NCI-H1048 (cell line): ENCODE measurements around the gene CAD.
A peak's percentile ranks its signal among the peaks of the same experiment; 100 is the strongest.

ENCODE experiments used
- DNase-seq: peaks from one replicate; lab custom pipeline; 2025; lab: John Stamatoyannopoulos, UW

The CAD gene

DNA sequence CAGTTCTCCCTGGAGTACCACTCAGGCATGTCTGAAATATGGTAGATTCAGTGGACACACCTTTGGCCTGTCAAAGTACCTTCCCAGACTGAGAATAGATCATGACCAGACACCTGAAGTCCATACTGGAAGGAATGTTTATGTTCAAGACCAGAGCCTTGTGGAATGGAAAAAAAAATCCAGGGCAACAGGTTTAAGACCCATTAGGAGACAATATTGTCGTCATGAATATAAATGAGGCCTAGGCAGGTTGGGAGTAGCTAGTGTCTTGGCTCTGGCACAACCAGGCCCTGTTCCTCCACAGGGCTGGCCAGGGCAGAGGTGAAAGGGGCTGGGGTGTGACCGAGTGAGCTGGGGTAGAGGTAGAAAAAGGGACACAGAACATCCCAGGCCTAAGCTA, 18.5 kb upstream of the CAD start:
- no peak for DNase-seq

- no peak for DNase-seq
Observed at GRCh38 chr2:27199241-27199640, 17.9 kb upstream of the CAD start.

GRCh38 chr2:27201675-27202074, 15.5 kb upstream of the CAD start:
- no peak for DNase-seq

DNA sequence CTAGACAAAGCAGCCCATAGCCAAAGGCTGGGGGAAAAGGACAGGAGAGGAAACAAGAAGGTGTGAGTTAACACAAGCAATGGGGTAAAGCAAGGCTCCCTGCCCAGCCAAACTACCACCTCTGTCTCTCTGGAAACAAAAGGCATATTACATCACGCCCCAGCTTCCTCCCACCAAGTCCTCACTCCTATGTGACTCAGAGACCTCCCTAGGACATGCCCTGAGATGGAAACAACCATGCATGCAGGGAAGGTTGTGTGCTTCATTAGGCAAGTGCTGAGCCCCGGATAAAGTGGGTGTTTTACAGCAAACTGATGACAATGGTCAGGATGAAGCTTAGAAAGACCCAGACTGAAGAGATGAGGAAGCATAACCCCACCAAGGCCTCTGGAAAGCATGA, 14.3 kb upstream of the CAD start:
- DNase-seq: no peak

- no peak for DNase-seq
Observed at GRCh38 chr2:27203741-27204140, 13.4 kb upstream of the CAD start.

DNA sequence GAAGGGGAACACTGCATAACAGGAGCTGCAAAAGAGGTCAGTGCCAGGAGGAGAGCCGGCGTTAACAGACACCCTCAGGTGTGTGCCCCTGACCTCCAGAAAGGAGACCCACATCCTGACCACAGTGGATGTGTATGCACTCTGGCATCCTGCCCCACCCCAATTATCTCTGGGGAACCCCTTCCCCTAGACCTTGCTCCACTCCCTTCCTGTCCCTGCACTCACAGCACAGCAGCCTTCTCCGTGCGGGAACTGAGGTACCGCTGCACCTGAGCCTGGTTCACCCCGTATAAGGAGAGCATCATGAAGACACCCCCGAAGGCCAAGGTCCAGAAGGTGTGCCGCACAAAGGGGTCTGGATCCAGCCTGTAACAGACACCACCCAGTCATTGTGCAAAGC, 12.6 kb upstream of the CAD start:
- no peak for DNase-seq

DNA sequence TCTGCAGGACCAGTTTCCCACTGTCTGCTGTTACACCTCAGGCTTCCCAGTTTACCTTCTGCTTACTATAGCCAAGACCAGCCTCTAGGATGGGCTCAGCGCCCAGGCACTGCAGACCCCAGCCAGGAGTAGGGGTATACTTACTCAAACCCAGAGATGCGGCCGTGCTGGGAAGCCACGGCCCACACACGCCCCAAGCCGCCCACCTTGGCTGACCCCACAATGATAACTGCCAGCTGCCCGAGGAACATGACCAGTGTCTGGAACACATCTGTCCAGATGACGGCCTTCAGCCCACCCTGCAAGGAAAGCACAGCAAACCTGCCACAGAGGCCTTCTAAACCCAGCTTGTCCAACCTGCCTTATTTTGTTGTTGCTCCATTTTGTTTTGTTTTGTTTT, 12.0 kb upstream of the CAD start:
- DNase-seq: no peak

- no peak for DNase-seq
Observed at GRCh38 chr2:27206346-27206745, 10.8 kb upstream of the CAD start.

DNA sequence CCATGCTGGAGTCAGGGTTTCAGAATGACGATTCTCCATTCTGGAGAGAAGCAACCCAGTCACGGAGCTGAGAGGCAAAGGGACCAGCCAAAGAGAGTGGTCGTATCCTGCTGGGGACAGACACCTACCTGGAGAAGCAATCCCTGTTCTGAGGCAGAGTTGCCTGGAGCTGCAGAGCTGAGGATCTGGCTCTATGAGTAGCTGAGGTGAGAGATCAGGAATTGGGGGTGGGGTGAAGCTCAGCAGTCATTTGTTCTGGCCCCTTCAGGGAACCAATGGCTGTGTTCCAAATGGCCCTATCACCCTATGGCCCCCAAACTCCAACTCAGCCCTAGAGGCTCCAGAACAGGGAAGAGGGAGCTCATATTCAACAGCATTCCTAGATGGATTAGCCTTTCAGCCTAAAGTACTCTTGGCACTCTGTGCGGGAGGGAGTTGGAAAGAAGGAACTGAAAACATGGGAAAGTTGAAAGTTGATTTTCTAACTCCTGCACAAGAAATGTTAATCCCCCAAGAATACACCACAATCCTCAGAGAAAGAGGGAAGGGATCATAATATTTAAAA, 8.6 kb upstream of the CAD start:
- no peak for DNase-seq

DNA sequence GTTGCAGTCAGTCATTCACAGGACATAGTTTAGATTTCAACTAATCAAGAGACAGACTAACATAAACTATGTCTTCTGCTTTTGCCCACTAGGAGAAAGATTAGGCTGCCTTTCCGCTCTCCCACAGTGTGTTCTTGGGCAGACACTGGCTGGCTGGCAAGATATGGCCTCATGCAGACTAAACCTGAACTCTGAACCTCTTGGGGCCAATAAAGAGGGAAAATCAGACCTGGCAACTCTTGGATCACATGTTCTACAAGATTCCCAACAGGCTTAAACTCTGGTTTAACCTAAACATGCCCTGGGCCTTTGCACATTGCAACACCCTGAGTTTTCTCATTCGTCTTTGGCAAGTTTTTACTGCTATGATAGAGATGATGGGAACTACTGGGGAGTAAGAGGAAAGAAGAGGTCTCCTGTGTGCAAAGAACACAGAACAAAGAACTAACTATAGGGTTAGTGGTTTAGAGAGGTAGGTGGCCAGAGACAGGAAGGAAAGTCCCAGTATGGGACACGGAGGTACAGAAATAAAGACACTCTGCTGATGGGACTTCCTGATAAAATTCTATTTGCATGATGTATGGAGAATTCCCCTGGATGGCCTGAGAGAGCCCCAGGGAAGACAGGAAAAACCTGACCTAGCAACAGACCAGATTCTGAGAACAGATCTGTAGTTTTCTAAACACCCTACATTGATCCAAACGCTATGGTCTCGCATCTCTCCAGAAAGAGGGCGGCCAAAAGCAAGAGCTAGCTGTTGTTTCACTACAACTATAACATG, 7.4 kb upstream of the CAD start:
- no peak for DNase-seq

DNA sequence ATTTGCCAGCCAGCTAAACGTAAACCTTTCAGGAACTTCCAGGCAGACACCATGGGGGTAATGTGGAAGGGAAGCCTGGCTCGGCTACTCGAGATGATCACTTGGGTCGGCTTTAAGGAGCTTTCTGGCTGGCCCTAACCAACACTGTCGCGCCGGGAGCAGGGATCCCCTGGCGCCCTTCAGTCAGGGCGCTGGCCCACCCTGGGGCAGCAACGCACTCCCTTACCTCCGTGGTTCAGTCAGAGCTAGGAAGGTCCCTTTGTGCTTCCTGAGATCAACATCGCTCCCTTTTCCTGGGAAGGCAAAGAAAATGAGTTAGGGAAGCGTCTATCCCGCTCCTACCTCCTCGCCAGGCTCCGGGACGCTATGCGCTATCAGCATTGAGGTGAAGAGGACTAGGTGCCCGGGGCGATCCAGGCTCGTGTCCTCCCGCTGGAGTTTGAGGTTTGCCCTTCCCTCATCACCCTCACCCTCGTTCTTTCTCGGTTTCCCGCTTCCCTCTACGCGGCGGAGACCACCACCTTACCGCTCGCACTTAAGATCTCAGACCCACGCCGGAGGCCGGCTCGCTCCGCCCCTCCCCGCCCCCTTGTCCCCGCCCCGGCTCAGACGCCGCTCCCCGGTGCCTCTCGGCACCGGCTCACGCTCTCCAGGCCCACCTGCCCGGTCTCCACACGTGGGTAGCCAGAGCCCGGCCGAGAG, 5.8 kb upstream of the CAD start:
- no peak for DNase-seq

DNA sequence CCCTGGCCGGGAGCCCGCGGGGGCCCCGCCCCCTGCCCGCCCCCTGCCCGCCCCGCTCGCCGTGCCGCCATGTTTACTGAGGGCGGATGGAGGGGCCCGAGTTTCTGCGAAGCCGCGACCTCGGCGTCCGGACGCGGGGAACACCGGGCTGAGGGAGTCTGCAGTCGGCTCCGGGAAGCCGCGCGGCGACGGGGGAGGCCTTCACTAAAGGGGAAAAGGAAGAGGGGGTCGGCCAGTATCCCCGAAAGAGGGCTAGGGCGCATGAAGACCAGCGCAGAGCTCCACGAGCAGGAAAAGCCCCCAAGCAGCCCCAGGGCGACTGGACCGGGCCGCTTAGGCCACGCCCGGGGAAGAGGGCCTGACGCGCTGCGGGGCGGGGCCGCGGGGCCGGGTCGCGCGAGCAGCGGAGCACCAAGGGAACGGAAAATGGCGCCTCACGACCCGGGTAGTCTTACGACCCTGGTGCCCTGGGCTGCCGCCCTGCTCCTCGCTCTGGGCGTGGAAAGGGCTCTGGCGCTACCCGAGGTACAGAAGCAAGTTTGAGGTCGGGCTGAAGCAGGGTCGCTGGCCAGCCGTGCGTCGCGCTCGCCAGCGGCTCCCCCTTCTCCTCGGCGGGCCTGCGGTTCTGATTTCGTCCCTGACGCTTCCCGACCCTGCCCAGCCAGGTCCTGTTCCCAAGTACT, 5.1 kb upstream of the CAD start, which contains the start of the genes ATRAID and SLC5A6:
TSS of gene ATRAID (plus strand) at position 99 of the 683 bp plus-strand sequence. CDS start at position 427, 328 bp downstream.
TSS of gene SLC5A6 (minus strand) at position 326 of the 683 bp plus-strand sequence. CDS start 4,618 bp downstream, outside the sequence.
- peak; percentile 76 for DNase-seq

DNA sequence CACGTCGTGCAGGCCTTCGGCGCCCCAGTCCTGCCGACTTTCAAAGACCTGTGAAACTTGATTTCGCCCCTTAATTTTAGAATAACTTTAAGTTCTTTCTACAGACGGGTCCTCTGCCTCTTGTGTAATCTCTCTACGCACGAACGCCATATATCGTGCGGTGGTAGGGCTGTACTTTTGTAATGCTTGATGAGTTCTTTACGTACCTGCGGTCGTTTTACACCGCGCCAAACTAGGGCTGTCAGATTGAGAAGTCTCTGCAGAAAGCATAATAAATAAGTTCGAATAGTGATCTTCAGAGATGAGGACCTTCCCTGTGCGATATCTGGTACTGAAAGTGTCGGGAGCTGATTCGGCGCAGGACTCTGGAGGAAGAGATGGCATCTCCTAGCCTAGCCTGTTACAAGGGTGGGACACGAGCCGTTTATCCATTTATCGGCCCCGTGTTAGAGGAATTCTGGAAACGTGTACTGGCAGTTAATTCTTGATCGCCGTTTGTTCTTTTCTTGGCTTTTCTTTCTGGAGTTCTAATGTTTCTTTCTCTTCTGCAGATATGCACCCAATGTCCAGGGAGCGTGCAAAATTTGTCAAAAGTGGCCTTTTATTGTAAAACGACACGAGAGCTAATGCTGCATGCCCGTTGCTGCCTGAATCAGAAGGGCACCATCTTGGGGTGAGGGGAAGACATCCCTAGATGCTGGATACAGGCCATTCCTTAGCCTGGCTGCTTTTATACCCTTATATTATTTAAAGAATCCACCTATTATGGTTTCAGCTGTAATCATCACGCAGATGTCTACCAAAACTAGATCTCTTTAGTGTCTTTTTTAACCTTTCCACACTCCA, 4.3 kb upstream of the CAD start:
- no peak for DNase-seq

DNA sequence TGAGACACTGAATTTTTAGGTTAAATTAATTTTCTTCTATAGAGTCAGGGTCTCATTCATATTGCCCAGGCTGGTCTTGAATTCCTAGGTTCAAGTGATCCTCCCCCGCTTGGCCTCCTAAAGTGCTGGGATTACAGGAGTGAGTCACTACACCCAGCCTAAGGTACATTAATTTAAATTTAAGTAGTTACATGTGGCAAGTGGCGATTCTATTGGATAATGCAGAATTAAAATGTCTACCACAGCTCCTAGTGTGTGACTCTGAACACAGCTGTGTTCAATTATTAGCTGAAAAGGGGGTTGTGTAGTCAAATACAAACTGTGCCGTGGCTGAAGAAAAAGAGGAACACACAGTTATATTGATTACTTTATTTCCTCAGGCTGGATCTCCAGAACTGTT, 2.2 kb upstream of the CAD start:
- no peak for DNase-seq

GRCh38 chr2:27216416-27217137, 592 bp upstream of the CAD start:
- no peak for DNase-seq

GRCh38 chr2:27218614-27219013, 1.4 kb downstream of the CAD start:
- no peak for DNase-seq

GRCh38 chr2:27219091-27219490, 1.9 kb downstream of the CAD start:
- DNase-seq: no peak

DNA sequence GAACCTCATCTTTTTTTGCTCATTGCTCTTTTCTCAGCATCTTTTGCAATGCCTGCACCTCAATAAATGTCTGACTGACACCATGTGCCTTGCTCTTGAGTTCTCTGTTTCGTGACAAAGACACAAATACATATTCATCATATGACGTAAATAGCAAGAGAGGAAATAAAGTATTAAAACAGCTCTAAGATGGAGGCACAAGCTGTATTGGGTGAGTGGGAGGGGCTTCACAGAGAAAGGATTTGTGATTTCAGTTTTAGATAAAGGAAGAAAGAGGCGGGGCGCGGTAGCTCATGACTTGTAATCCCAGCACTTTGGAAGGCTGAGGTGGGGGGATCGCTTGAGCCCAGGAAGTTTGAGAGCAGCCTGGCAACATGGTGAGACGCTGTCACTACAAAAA, 2.9 kb downstream of the CAD start:
- DNase-seq: no peak

- DNase-seq: no peak
Observed at GRCh38 chr2:27221166-27221565, 4.0 kb downstream of the CAD start.

- no peak for DNase-seq
Observed at GRCh38 chr2:27222407-27222806, 5.2 kb downstream of the CAD start.

DNA sequence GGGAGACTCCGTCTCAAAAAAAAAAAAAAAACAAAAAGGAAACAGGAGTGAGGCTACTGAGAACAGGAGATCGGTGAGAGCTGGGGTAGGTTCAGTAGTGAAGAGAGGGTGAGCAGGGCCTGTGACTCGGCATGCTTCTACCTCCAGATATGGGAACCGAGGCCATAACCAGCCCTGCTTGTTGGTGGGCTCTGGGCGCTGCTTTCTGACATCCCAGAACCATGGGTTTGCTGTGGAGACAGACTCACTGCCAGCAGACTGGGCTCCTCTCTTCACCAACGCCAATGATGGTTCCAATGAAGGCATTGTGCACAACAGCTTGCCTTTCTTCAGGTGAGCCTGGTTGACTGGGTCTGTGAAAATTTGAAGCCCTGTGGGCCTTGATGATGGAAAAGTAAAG, 6.2 kb downstream of the CAD start:
- no peak for DNase-seq
